H9 (cell line): ENCODE data around the gene LDHA. TPM values are rescaled to one million over a fixed set of nuclear protein-coding genes. Genes with fewer than 3 reads are reported as not detected.
A peak's percentile ranks its signal among the peaks of the same experiment; 100 is the strongest.

Experiments
- DNase-seq: peaks from one replicate; pipeline ENCODE4 v3.0.0-alpha.2; 2017
- H2AFZ ChIP-seq: one replicate; pipeline ENCODE4 v1.6.1; 2013; ENCODE audit warnings: mild to moderate bottlenecking, low read length, control low read depth, moderate library complexity
- H2AK5ac ChIP-seq: 2 replicates; pipeline ENCODE4 v1.6.1; 2013; ENCODE audit warnings: low read length, control low read depth, mixed read lengths; ENCODE audit not compliant: insufficient read length
- H2BK120ac ChIP-seq: one replicate; pipeline ENCODE4 v1.6.1; 2013; ENCODE audit warnings: low read depth, mild to moderate bottlenecking, low read length, control low read depth, inconsistent platforms; ENCODE audit not compliant: poor library complexity, severe bottlenecking
- H2BK12ac ChIP-seq: 2 replicates; pipeline ENCODE4 v1.6.1; 2013; ENCODE audit warnings: low read length, control low read depth, mixed read lengths, low read depth; ENCODE audit not compliant: insufficient read length
- H2BK15ac ChIP-seq: 2 replicates; pipeline ENCODE4 v1.6.1; 2013; ENCODE audit warnings: low read depth, low read length, control low read depth
- H2BK20ac ChIP-seq: one replicate; pipeline ENCODE4 v1.6.1; 2013; ENCODE audit warnings: low read depth, mild to moderate bottlenecking, low read length, control low read depth, inconsistent platforms; ENCODE audit not compliant: poor library complexity, severe bottlenecking
- H2BK5ac ChIP-seq: 2 replicates; pipeline ENCODE4 v1.6.1; 2013; ENCODE audit warnings: low read length, control low read depth, mixed read lengths; ENCODE audit not compliant: insufficient read length
- H3K14ac ChIP-seq: 2 replicates; pipeline ENCODE4 v1.6.1; 2013; ENCODE audit warnings: low read length, control low read depth; ENCODE audit not compliant: insufficient read depth
- H3K18ac ChIP-seq: 2 replicates; pipeline ENCODE4 v1.6.1; 2013; ENCODE audit warnings: low read depth, mild to moderate bottlenecking, mixed read lengths, low read length, control low read depth; ENCODE audit not compliant: insufficient read length
- H3K23ac ChIP-seq: 2 replicates; pipeline ENCODE4 v1.6.1; 2013; ENCODE audit warnings: low read length, control low read depth, mixed read lengths, low read depth; ENCODE audit not compliant: insufficient read length
- H3K23me2 ChIP-seq: 2 replicates; pipeline ENCODE4 v1.6.1; 2013; ENCODE audit warnings: low read depth, mild to moderate bottlenecking, mixed read lengths, low read length, control low read depth; ENCODE audit not compliant: insufficient read length, poor library complexity, severe bottlenecking
- H3K27ac ChIP-seq: 2 replicates; pipeline ENCODE4 v1.5.1; 2013; ENCODE audit warnings: low read length, control low read depth, mixed read lengths, low read depth; ENCODE audit not compliant: insufficient read length
- H3K27me3 ChIP-seq: 2 replicates; pipeline ENCODE4 v1.6.1; 2013; ENCODE audit warnings: low read length, control low read depth, inconsistent platforms; ENCODE audit not compliant: insufficient read depth
- H3K4ac ChIP-seq: 2 replicates; pipeline ENCODE4 v1.6.1; 2013; ENCODE audit warnings: low read depth, mild to moderate bottlenecking, control low read depth, inconsistent platforms, low read length, moderate library complexity
- H3K4me1 ChIP-seq: 2 replicates; pipeline ENCODE4 v1.6.1; 2013; ENCODE audit warnings: low read length, control low read depth, inconsistent platforms; ENCODE audit not compliant: insufficient read depth
- H3K4me2 ChIP-seq: 2 replicates; pipeline ENCODE4 v1.6.1; 2013; ENCODE audit warnings: low read length, control low read depth, mixed read lengths; ENCODE audit not compliant: insufficient read length, insufficient read depth
- H3K56ac ChIP-seq: 2 replicates; pipeline ENCODE4 v1.6.1; 2013; ENCODE audit warnings: low read depth, mild to moderate bottlenecking, mixed read lengths, low read length, control low read depth; ENCODE audit not compliant: insufficient read length
- H3K79me1 ChIP-seq: 2 replicates; pipeline ENCODE4 v1.6.1; 2013; ENCODE audit warnings: low read depth, mild to moderate bottlenecking, moderate library complexity, low read length, control low read depth, inconsistent platforms; ENCODE audit not compliant: insufficient read depth, poor library complexity, severe bottlenecking
- H3K79me2 ChIP-seq: 2 replicates; pipeline ENCODE4 v1.6.1; 2013; ENCODE audit warnings: low read length, control low read depth, inconsistent platforms; ENCODE audit not compliant: insufficient read depth
- H3K9ac ChIP-seq: 2 replicates; pipeline ENCODE4 v1.6.1; 2013; ENCODE audit warnings: low read length, control low read depth, mixed read lengths; ENCODE audit not compliant: insufficient read length; ENCODE audit errors: extremely low read depth
- H3K9me3 ChIP-seq: one replicate; pipeline ENCODE4 v1.6.1; 2013; ENCODE audit warnings: low read depth, low read length, inconsistent platforms; ENCODE audit not compliant: control insufficient read depth
- H3T11ph ChIP-seq: one replicate; pipeline ENCODE4 v1.6.1; 2013; ENCODE audit warnings: mild to moderate bottlenecking, low read length, control low read depth, inconsistent platforms
- H4K20me1 ChIP-seq: one replicate; pipeline ENCODE4 v1.6.1; 2013; ENCODE audit not compliant: control insufficient read depth, insufficient read length, insufficient read depth
- H4K5ac ChIP-seq: 2 replicates; pipeline ENCODE4 v1.6.1; 2013; ENCODE audit warnings: low read depth, mild to moderate bottlenecking, mixed read lengths, low read length, control low read depth; ENCODE audit not compliant: insufficient read length
- H4K8ac ChIP-seq: replicated peaks from 2 replicates; pipeline ENCODE4 v1.6.1; 2013; ENCODE audit warnings: low read length, control low read depth, mixed read lengths, low read depth; ENCODE audit not compliant: insufficient read length
- H4K91ac ChIP-seq: 2 replicates; pipeline ENCODE4 v1.6.1; 2013; ENCODE audit warnings: low read depth, mild to moderate bottlenecking, moderate library complexity, mixed read lengths, low read length, control low read depth; ENCODE audit not compliant: insufficient read length
- H3K27ac Mint-ChIP-seq, 3 experiments: 2 replicates in 2 of 3; 3 replicates in 1 of 3; pipeline ENCODE4 v1.8.0; 2020 to 2021; ENCODE audit warnings: mixed read lengths in 3 of 3, mild to moderate bottlenecking in 1 of 3, moderate library complexity in 1 of 3
- H3K27me3 Mint-ChIP-seq: 2 replicates; pipeline ENCODE4 v1.8.0; 2021; ENCODE audit warnings: low read depth, mild to moderate bottlenecking, moderate library complexity, mixed read lengths
- H3K36me3 Mint-ChIP-seq, 3 experiments: 2 replicates in 2 of 3; 3 replicates in 1 of 3; pipeline ENCODE4 v1.8.0; 2020 to 2021; ENCODE audit warnings: low read depth in 3 of 3, mixed read lengths in 3 of 3; ENCODE audit not compliant: insufficient read depth in 1 of 3
- H3K4me1 Mint-ChIP-seq, 2 experiments: 2 replicates each; pipeline ENCODE4 v1.8.0; 2020; ENCODE audit warnings: mixed read lengths in 2 of 2
- H3K4me3 Mint-ChIP-seq, 2 experiments: 2 replicates in 1 of 2; 3 replicates in 1 of 2; pipeline ENCODE4 v1.8.0; 2020 to 2021; ENCODE audit warnings: mild to moderate bottlenecking in 2 of 2, mixed read lengths in 2 of 2, moderate library complexity in 1 of 2
- H3K9me3 Mint-ChIP-seq, 2 experiments: 2 replicates in 1 of 2; 3 replicates in 1 of 2; pipeline ENCODE4 v1.8.0; 2020; ENCODE audit warnings: mild to moderate bottlenecking in 2 of 2, mixed read lengths in 2 of 2, moderate library complexity in 1 of 2
- WGBS: extraction: QIAGEN DNeasy Blood & Tissue Kit; methylation state at CpG from one replicate; pipeline ENCODE4 v1.1.7; 2013; ENCODE audit warnings: missing lambda C conversion rate, low lambda C conversion rate, mixed read lengths; ENCODE audit not compliant: insufficient read length; ENCODE audit errors: extremely low coverage; 5-methylcytosine and 5-hydroxymethylcytosine counted together
- total RNA-seq: library from RNA; stranded (reverse); gene quantifications from 2 replicates; pipeline ENCODE4 v1.2.1, GENCODE V29; 2021
- TF ChIP-seq, protein P1 (sequence below): fragments of 200-600 bp; sonication (generic); conservative IDR thresholded peaks from 3 replicates; pipeline ENCODE4 v1.8.0; 2021; ENCODE audit warnings: antibody characterized with exemption, mild to moderate bottlenecking

LDHA gene
- total RNA-seq, 1 experiment from 2014 or later = 720 TPM

DNA sequence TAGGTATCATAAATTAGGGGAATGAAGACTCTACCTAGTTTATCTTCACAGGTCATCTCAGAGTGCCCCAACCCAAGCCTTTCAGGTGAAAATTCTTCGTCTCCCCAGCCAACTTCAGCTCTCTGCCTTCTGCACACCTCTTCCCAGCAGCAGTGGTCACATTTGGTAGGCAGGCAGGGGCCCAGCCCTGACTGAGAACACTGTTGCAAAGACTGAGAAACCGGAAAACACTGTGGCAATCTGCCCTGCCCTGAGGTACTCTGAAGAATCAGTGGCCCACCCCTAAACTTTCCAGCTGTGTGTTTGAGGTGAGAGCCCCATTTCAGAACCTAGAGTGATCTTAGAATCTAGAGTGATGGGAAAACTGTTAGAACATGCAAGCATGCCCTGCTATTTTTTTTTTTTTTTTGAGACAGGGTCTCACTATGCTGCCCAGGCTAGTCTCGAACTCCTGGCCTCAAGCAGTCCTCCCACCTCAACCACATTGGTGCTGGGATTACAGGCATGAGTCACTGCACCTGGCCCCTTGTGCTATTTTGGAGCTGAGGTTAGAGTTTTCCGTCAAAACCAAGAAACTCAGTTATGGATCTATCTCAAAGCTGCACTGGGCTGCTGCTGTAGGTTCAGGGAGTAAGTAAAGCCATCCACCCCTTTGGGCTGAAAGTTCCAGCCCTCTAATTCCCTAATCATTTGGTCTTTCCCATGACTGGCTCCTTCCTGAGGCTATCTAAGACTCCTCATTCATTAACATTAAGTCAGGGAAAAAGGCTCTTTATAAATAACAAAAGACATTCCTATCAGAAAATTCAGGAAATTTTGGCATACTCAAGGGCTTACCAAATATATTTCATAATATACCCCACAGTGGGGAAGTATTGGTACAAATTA, 1.7 kb upstream of the LDHA start:
- no peak overlapping the region for H2AFZ ChIP-seq
- no peak overlapping the region for H3K14ac ChIP-seq
- no peak overlapping the region for H4K8ac ChIP-seq
- H4K5ac ChIP-seq = no peak overlapping the region
- no peaks in the 10 kb centered on the region for H4K20me1 ChIP-seq
- Mint-ChIP-seq H3K4me1 (peaks cover 0 to 15% of the 10 kb centered on the region in 2 experiments; a peak in 3 of 4 replicates), H3K27ac (no peak overlapping the region), H3K27me3 (peaks cover 6% of the 10 kb centered on the region), H3K9me3 (no peaks in the 10 kb centered on the region), H3K36me3 (peaks cover 3 to 16% (median 11%) of the 10 kb centered on the region in 3 experiments; a peak in 5 of 7 replicates), H3K4me3 (peak overlapping the region in 1 of 2 experiments; percentile 56; a peak in 1 of 5 replicates)
- no peak overlapping the region for H3T11ph ChIP-seq
- H2BK12ac ChIP-seq = no peak overlapping the region
- peaks cover 15% of the 10 kb centered on the region for H3K23me2 ChIP-seq
- peaks cover 2% of the 10 kb centered on the region; the same call in 1 of the 2 replicates for H3K27me3 ChIP-seq
- H3K79me1 ChIP-seq = no peaks in the 10 kb centered on the region
- H2AK5ac ChIP-seq = no peak overlapping the region
- 0 out of 2 replicates have a peak, but pooled peaks cover 4% of the 10 kb centered on the region for H3K4me1 ChIP-seq
- H3K9me3 ChIP-seq = no peaks in the 10 kb centered on the region
- H3K27ac ChIP-seq = no peak overlapping the region
- no peak overlapping the region for H3K9ac ChIP-seq
- no CpG with 5 or more reads among the region's 4 CpGs for WGBS
- H3K79me2 ChIP-seq = peaks cover 10% of the 10 kb centered on the region; the same call in 1 of the 2 replicates
- H4K91ac ChIP-seq = no peak overlapping the region
- no peak overlapping the region for H3K4ac ChIP-seq
- H2BK20ac ChIP-seq = no peak overlapping the region
- TF ChIP-seq, protein P1, sequence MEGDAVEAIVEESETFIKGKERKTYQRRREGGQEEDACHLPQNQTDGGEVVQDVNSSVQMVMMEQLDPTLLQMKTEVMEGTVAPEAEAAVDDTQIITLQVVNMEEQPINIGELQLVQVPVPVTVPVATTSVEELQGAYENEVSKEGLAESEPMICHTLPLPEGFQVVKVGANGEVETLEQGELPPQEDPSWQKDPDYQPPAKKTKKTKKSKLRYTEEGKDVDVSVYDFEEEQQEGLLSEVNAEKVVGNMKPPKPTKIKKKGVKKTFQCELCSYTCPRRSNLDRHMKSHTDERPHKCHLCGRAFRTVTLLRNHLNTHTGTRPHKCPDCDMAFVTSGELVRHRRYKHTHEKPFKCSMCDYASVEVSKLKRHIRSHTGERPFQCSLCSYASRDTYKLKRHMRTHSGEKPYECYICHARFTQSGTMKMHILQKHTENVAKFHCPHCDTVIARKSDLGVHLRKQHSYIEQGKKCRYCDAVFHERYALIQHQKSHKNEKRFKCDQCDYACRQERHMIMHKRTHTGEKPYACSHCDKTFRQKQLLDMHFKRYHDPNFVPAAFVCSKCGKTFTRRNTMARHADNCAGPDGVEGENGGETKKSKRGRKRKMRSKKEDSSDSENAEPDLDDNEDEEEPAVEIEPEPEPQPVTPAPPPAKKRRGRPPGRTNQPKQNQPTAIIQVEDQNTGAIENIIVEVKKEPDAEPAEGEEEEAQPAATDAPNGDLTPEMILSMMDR = no peak
- no peak overlapping the region for H3K23ac ChIP-seq
- no peak overlapping the region for H3K18ac ChIP-seq
- H3K56ac ChIP-seq = no peak overlapping the region
- DNase-seq = no peak
- H2BK120ac ChIP-seq = no peak overlapping the region
- H2BK5ac ChIP-seq = no peak overlapping the region
- no peak overlapping the region for H3K4me2 ChIP-seq
- H2BK15ac ChIP-seq = no peak overlapping the region
